GM19043 (cell line): ENCODE data around the gene GPR141.

Source experiments
- ATAC-seq: cut with Tn5 transposase; IDR thresholded peaks from one replicate; pipeline ENCODE4 v1.9.1; 2021; ENCODE audit warnings: low read depth; ENCODE audit not compliant: unreplicated experiment

The GPR141 gene

DNA sequence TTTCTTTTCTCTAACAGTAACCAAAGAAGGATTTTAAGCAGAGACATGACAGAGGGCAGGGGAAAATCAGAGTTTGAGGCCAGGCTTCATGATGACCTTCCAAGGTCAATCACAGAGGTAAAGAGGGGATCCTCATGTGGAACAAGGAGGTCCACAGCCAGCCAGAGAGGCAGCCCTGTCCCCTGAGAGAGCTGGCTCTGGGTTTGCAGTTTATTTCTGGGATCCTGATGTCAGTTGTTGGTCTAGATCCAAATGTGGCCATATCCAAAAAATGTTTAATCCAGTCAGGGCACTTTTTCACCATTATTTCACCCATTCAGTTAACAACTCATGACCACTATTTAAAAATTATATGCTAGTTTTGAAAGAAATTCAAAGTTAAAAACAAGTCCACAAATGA lies 45.6 kb downstream of the GPR141 start:
- no peak for ATAC-seq

DNA sequence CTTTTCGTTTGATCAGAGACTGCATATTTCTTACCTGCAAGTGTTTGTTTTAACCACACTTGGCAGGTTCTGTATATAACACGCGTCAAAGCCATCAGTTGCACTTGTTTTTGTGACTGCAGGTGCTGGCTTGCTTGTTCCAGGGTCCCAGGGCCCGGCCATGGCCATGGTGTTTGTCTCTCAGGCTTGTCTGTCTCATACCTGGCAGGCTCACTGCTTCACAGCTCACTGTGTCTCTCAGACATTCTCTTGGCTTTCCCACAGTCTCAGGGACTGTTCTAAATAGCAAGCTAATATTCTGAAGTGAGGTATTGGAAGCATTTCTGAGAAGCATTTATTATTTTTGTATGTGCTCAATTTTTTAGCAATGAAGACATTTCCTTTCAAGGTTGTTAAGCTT lies 46.9 kb downstream of the GPR141 start:
- ATAC-seq, result no peak

GRCh38 chr7:37732253-37732652 lies 48.7 kb downstream of the GPR141 start:
- peak; percentile 81 for ATAC-seq

- no peak for ATAC-seq
Observed at GRCh38 chr7:37732888-37733287, 49.3 kb downstream of the GPR141 start.

DNA sequence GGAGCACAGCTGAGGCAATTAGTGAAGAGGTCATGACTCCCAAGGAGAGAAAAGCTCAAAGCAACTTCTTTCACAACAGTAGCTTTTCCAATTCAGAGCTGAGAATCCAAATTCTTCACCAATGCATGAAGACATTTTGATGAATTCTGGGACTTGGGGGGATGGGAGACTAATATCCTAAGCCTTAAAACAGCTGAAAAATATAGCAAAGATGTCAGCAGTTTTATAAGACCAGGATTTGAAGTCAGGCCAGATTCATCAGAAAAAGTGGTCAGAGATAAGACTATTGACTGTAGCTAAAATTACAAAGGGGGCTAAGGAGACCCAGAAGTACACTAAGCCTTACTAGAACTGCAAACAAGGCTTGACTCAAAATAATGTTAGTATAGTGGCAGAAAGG lies 51.6 kb downstream of the GPR141 start:
- no peak for ATAC-seq

DNA sequence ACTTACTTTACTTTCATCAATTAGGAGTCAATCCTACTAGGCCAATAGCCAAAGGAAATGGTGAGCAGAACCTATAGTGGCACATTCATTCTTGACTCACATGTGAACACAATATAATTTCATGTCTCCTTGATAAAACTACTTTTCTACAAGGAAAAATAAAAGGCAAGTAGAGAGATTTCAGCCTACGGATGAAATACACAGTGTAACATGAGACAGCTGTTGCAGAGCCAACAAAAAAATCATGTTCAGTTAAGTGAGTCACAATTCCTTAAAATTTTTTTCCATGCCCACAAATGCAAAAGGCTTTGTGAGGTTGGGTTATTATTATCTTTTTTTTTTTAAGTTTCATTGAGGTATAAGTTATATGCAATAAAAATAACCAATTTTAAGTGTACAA lies 54.8 kb downstream of the GPR141 start:
- no peak for ATAC-seq

- ATAC-seq, result no peak
Observed at GRCh38 chr7:37740398-37740797, 56.8 kb downstream of the GPR141 start.

DNA sequence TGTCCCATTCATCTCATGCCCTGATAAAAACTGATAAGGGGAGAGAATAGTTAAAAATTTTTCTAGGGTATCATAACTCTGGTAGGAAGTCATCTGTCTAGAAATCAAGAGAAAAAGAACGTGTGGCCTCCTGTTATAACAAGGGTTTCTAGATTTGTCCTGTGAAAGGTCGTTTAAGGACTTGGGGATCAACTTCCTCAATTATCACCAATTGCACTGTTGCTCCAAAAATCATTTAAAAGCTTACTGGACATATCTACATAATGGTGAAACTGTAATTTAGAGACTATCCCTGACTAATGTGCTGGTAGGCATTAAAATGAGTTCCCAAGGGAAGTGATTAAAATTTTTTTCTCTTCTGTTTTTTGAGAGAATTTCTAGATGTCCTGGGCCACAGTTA lies 58.2 kb downstream of the GPR141 start:
- ATAC-seq, result no peak

DNA sequence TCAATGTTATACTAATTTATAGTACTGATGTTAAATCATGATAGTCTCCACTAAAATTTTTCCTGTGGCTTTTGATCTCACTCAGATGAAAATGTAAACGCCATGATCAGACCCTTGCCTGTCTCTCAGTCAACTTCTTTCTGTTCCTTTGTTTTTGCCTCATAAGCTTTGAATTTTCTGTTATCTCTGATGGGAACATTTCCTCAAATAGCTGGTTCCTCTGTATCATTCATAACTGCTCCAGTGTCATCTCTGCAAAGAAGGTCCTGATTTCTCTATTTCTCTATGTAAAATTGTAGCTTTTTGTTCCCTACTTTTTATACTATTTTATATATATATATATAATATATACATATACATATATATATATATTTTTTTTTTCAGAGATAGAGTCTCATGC lies 67.5 kb downstream of the GPR141 start:
- no peak for ATAC-seq

- no peak for ATAC-seq
Observed at GRCh38 chr7:37753398-37754050, 70.0 kb downstream of the GPR141 start.

DNA sequence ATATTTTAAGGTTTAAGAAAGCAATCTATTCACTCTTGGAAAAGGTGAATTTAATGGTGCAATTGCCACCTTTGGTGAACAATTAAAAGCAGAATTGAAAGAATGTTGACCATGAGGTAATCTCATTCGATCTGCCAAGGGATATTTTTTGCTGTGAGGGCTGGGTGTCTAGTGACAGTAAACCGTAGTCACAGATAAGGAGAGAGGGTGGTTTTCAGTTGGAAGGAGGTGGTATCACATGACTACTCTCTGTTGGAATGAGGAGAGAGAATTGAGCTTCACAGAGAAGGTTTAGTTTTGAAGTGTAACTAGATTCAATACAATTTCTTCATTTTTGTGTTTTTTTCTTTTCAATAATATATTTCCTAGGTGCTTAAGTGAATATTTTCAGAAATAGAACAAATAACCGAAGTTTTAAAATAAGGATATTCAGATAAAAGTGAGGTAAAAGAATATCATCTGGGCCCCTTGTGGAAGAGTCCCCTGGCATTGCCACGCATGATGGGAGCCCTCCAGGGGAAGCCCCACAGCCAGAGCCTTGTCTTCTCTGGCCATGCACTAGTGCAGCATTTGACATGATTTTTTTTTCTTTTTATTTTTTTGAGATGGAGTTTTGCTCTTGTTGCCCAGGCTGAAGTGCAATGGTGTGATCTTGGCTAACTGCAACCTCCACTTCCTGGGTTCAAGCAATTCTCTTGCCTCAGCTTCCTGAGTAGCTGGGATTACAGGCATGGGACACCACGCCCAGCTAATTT lies 73.4 kb downstream of the GPR141 start:
- no peak for ATAC-seq

DNA sequence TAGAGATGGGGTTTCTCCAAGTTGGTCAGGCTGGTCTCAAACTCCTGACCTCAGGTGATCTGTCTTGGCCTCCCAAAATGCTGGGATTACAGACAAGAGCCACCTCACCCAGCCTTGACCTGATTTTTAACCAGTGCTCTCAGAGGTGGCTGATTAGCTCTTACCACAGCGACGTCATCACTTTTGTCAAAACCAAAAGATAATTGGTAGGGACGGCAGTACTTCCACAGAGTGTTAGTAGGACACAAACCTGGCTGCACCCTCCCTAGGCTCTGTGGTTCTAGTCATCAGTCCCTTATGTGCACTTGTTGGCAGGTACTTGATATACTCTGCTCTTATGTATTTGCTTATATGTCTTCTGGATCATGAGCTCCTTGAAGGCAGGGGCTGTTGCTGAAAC lies 74.0 kb downstream of the GPR141 start:
- no peak for ATAC-seq

GRCh38 chr7:37758501-37759045 lies 75.0 kb downstream of the GPR141 start:
- ATAC-seq, result no peak

- ATAC-seq, result no peak
Observed at GRCh38 chr7:37759526-37759925, 76.0 kb downstream of the GPR141 start.

DNA sequence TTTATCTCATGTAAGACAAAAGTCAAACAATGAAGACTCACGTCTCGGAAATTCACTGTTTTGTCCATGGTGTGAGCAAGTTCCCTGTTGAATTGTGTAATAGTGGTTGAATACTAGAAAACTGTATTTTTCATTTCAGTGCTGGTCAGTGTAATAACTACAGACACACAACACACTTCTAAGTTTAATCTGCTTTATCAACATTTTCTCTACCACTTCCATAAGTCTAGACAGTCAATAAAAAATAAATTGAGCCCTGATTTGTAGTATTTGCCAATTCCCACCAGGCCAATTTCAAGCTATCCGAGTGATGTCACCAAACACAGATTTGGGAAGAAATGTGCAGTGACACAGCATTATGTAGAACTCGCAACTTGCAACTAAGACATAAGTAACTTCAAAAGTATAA lies 81.9 kb downstream of the GPR141 start:
- no peak for ATAC-seq

GRCh38 chr7:37765872-37766525 lies 82.4 kb downstream of the GPR141 start:
- peak; percentile 86 for ATAC-seq

- ATAC-seq, result no peak
Observed at GRCh38 chr7:37768611-37769010, 85.0 kb downstream of the GPR141 start.

- ATAC-seq, result no peak
Observed at GRCh38 chr7:37769291-37769690, 85.7 kb downstream of the GPR141 start.

- ATAC-seq, result no peak
Observed at GRCh38 chr7:37769726-37770125, 86.2 kb downstream of the GPR141 start.

DNA sequence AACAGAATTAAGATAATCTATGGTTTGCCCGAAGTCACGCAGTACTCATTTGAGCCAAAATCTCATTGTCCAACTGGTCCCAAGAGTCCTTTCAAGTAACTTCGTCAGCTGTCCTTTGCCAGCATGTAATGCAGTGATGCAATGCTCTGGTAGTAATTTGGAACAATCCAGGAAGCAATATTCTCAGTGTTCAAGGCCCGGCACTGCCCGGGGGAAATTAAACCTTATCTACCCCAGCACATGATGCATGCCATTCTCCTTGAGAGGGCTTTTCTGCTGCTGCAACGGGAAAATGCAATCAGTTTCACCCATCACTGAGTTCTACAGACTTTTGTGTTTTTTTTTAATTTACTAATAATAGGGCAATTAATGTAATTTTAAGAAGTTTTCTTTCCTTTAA lies 87.3 kb downstream of the GPR141 start:
- no peak for ATAC-seq

DNA sequence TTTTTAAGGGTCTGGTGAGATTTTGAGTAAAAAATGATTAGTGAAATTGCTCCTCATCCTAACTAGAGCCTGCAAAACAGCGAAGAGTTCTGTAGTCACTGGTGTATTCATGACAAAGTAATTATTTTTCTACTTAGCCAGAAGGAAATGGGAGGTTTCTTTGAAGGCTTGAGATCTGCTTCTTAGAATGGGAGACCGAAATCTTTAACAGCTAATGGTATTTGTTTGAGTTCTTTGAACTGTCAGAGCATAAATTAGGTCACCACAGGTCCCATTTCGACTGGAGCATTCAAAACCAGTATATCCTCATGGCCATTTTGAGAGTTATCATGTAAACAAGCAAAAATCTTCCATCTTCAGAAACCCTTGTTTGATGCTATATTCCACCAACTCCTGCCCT lies 87.8 kb downstream of the GPR141 start:
- ATAC-seq, result no peak

- ATAC-seq, result no peak
Observed at GRCh38 chr7:37771801-37772200, 88.2 kb downstream of the GPR141 start.
